GM21360 (cell line): Measurements from ENCODE around the gene TRAK1.

Experiments
- ATAC-seq: cut with Tn5 transposase; IDR thresholded peaks from one replicate; pipeline ENCODE4 v1.9.1; 2021; ENCODE audit warnings: mild to moderate bottlenecking, moderate library complexity; ENCODE audit not compliant: unreplicated experiment

The TRAK1 gene

GRCh38 chr3:42267878-42268277 is 176.7 kb downstream of the TRAK1 start:
- no peak for ATAC-seq

GRCh38 chr3:42269647-42270046 is 178.5 kb downstream of the TRAK1 start:
- no peak for ATAC-seq

GRCh38 chr3:42270561-42270960 is 179.4 kb downstream of the TRAK1 start:
- ATAC-seq, result no peak

- no peak for ATAC-seq
Measured at GRCh38 chr3:42271786-42272185, 180.6 kb downstream of the TRAK1 start.

- no peak for ATAC-seq
Measured at GRCh38 chr3:42273361-42273760, 182.2 kb downstream of the TRAK1 start.

GRCh38 chr3:42274266-42274665 is 183.1 kb downstream of the TRAK1 start:
- no peak for ATAC-seq

- ATAC-seq, result no peak
Measured at GRCh38 chr3:42275217-42275616, 184.1 kb downstream of the TRAK1 start.
